ENCODE results near the gene SNX32. TPM values are rescaled to one million over a fixed set of nuclear protein-coding genes. Genes with fewer than 3 reads are reported as not detected.

SNX32 gene
- total and polyA plus RNA-seq, 7 experiments from 2014 or later: 0.38 to 2.0 (median 0.92) TPM

GRCh38 chr11:65863889-65864705 is 30.3 kb downstream of the SNX32 start:
- Mint-ChIP-seq H3K36me3 (peaks cover 0 to 20% (median 9%) of the 10 kb centered on the region in 5 donors), H3K4me3 (no peak overlapping the region), H3K9me3 (no peaks in the 10 kb centered on the region), H3K27ac (peak overlapping the region in 1 of 9 donors; percentile 51), H3K27me3 (no peaks in the 10 kb centered on the region), H3K4me1 (peaks cover 17 to 30% (median 19%) of the 10 kb centered on the region in 7 donors)
- peaks cover 12 to 16% of the 10 kb centered on the region in 2 donors for H3K4me1 ChIP-seq (ENCODE audit: control insufficient read depth in 2 of 2, insufficient read depth in 2 of 2, low read length in 2 of 2)
- no peak overlapping the region for H3K4me3 ChIP-seq (ENCODE audit: low read length)
- peaks cover 5 to 60% (median 12%) of the 10 kb centered on the region in 3 experiments for H3K36me3 ChIP-seq (ENCODE audit: control insufficient read depth in 2 of 3, insufficient read depth in 3 of 3, low read length in 3 of 3)
- ChIA-PET CTCF (interaction anchor here (8.3 kb wide), 1 partner anchor 24 kb away, joined by 159 read pairs; the partner anchor contains the start of genes CCDC85B and FIBP), POLR2A (interaction anchor here (0.8 to 12.9 kb wide), 3 partner anchors 6 to 25 kb away, joined by 3 to 316 read pairs (median 109); partner anchors contain the start of genes CCDC85B, EFEMP2 and FIBP)
- ATAC-seq: no peak
- DNase-seq: peak in 1 of 9 donors; percentile 6
- no peaks in the 10 kb centered on the region for H3K9me3 ChIP-seq (ENCODE audit: control insufficient read depth in 2 of 3, low read length in 3 of 3)
- intact Hi-C loops (cut with micrococcal nuclease): no loop called here
- no peaks in the 10 kb centered on the region for H3K27me3 ChIP-seq (ENCODE audit: control insufficient read depth in 2 of 2, insufficient read depth in 2 of 2, low read length in 2 of 2)
- H3K27ac ChIP-seq (ENCODE audit: low read depth, low read length): no peak overlapping the region

GRCh38 chr11:65864706-65865471 is 31.1 kb downstream of the SNX32 start:
- ATAC-seq (no peak), DNase-seq (no peak)
- peaks cover 17 to 30% (median 19%) of the 10 kb centered on the region in 7 donors for H3K4me1 Mint-ChIP-seq
- Histone ChIP-seq H3K4me1 (ENCODE audit: control insufficient read depth in 2 of 2, insufficient read depth in 2 of 2, low read length in 2 of 2) (peaks cover 12 to 15% of the 10 kb centered on the region in 2 donors), H3K27ac (ENCODE audit: low read depth, low read length) (no peak overlapping the region), H3K4me3 (ENCODE audit: low read length) (no peak overlapping the region), H3K9me3 (ENCODE audit: control insufficient read depth in 2 of 3, low read length in 3 of 3) (no peaks in the 10 kb centered on the region), H3K36me3 (ENCODE audit: control insufficient read depth in 2 of 3, insufficient read depth in 3 of 3, low read length in 3 of 3) (peaks cover 5 to 60% (median 12%) of the 10 kb centered on the region in 3 experiments), H3K27me3 (ENCODE audit: control insufficient read depth in 2 of 2, insufficient read depth in 2 of 2, low read length in 2 of 2) (no peaks in the 10 kb centered on the region)
- no peak overlapping the region for H3K4me3 Mint-ChIP-seq
- no peaks in the 10 kb centered on the region for H3K9me3 Mint-ChIP-seq
- ChIA-PET POLR2A (interaction anchor here (12.9 kb wide), 1 partner anchor 24 kb away, joined by 316 read pairs; the partner anchor contains the start of genes CCDC85B and FIBP), CTCF (interaction anchor here (2.1 to 8.3 kb wide), 2 partner anchors 20 to 23 kb away, joined by 9 to 159 read pairs; partner anchors contain the start of genes CCDC85B and FIBP)
- no peaks in the 10 kb centered on the region for H3K27me3 Mint-ChIP-seq
- peaks cover 0 to 18% (median 9%) of the 10 kb centered on the region in 5 donors for H3K36me3 Mint-ChIP-seq
- intact Hi-C loops (cut with micrococcal nuclease): no loop called here
- peak overlapping the region in 1 of 9 donors; percentile 38 for H3K27ac Mint-ChIP-seq

- ChIA-PET CTCF (interaction anchor here (2.1 kb wide), 1 partner anchor 19 kb away, joined by 9 read pairs; no protein-coding TSS in a partner anchor), POLR2A (interaction anchor here (12.9 kb wide), 1 partner anchor 23 kb away, joined by 316 read pairs; the partner anchor contains the start of genes CCDC85B and FIBP)
- Mint-ChIP-seq H3K4me3 (no peak overlapping the region), H3K27ac (peak overlapping the region in 1 of 9 donors; percentile 9), H3K27me3 (no peaks in the 10 kb centered on the region), H3K36me3 (peaks cover 0 to 16% (median 6%) of the 10 kb centered on the region in 5 donors), H3K4me1 (peaks cover 16 to 31% (median 18%) of the 10 kb centered on the region in 7 donors), H3K9me3 (no peaks in the 10 kb centered on the region)
- H3K27ac ChIP-seq (ENCODE audit: low read depth, low read length): no peak overlapping the region
- H3K4me3 ChIP-seq (ENCODE audit: low read length): no peak overlapping the region
- DNase-seq: no peak
- peaks cover 5 to 56% (median 12%) of the 10 kb centered on the region in 3 experiments for H3K36me3 ChIP-seq (ENCODE audit: control insufficient read depth in 2 of 3, insufficient read depth in 3 of 3, low read length in 3 of 3)
- intact Hi-C loops (cut with micrococcal nuclease): no loop called here
- no peaks in the 10 kb centered on the region for H3K9me3 ChIP-seq (ENCODE audit: control insufficient read depth in 2 of 3, low read length in 3 of 3)
- peaks cover 12 to 16% of the 10 kb centered on the region in 2 donors for H3K4me1 ChIP-seq (ENCODE audit: control insufficient read depth in 2 of 2, insufficient read depth in 2 of 2, low read length in 2 of 2)
- ATAC-seq: no peak
- no peaks in the 10 kb centered on the region for H3K27me3 ChIP-seq (ENCODE audit: control insufficient read depth in 2 of 2, insufficient read depth in 2 of 2, low read length in 2 of 2)
Observed at GRCh38 chr11:65865550-65866172, 31.9 kb downstream of the SNX32 start.

- Histone ChIP-seq H3K27ac (ENCODE audit: low read depth, low read length) (no peak overlapping the region), H3K27me3 (ENCODE audit: control insufficient read depth in 2 of 2, insufficient read depth in 2 of 2, low read length in 2 of 2) (no peaks in the 10 kb centered on the region), H3K4me3 (ENCODE audit: low read length) (no peak overlapping the region), H3K9me3 (ENCODE audit: control insufficient read depth in 2 of 3, low read length in 3 of 3) (no peaks in the 10 kb centered on the region), H3K4me1 (ENCODE audit: control insufficient read depth in 2 of 2, insufficient read depth in 2 of 2, low read length in 2 of 2) (peaks cover 11 to 14% of the 10 kb centered on the region in 2 donors), H3K36me3 (ENCODE audit: control insufficient read depth in 2 of 3, insufficient read depth in 3 of 3, low read length in 3 of 3) (peaks cover 5 to 55% (median 12%) of the 10 kb centered on the region in 3 experiments)
- Mint-ChIP-seq H3K36me3 (peaks cover 0 to 16% (median 6%) of the 10 kb centered on the region in 5 donors), H3K9me3 (no peaks in the 10 kb centered on the region), H3K27me3 (no peaks in the 10 kb centered on the region), H3K4me3 (no peak overlapping the region), H3K27ac (peak overlapping the region in 2 of 9 donors; percentile 57 to 59), H3K4me1 (peaks cover 13 to 27% (median 15%) of the 10 kb centered on the region in 7 donors)
- no peak for ATAC-seq
- ChIA-PET CTCF (interaction anchor here (1.2 to 2.1 kb wide), 2 partner anchors 18 to 21 kb away, joined by 4 to 9 read pairs; partner anchors contain the start of gene FIBP), POLR2A (interaction anchor here (12.9 kb wide), 1 partner anchor 22 kb away, joined by 316 read pairs; the partner anchor contains the start of genes CCDC85B and FIBP)
- peak in 1 of 9 donors; percentile 8 for DNase-seq
- intact Hi-C loops (cut with micrococcal nuclease): no loop called here
Observed at GRCh38 chr11:65866509-65867283, 32.9 kb downstream of the SNX32 start.

GRCh38 chr11:65867284-65868071 is 33.7 kb downstream of the SNX32 start:
- no peaks in the 10 kb centered on the region for H3K9me3 ChIP-seq (ENCODE audit: control insufficient read depth in 2 of 3, low read length in 3 of 3)
- H3K27me3 ChIP-seq (ENCODE audit: control insufficient read depth in 2 of 2, insufficient read depth in 2 of 2, low read length in 2 of 2): no peaks in the 10 kb centered on the region
- H3K9me3 Mint-ChIP-seq: no peaks in the 10 kb centered on the region
- no peak overlapping the region for H3K4me3 Mint-ChIP-seq
- DNase-seq: peak in 1 of 9 donors; percentile 8
- H3K27me3 Mint-ChIP-seq: no peaks in the 10 kb centered on the region
- peaks cover 11 to 23% (median 13%) of the 10 kb centered on the region in 7 donors for H3K4me1 Mint-ChIP-seq
- POLR2A ChIA-PET: interaction anchor here (4.8 to 12.9 kb wide), 2 partner anchors 7 to 22 kb away, joined by 109 to 316 read pairs; partner anchors contain the start of genes CCDC85B, CFL1, FIBP and MUS81
- intact Hi-C loops (cut with micrococcal nuclease): loop anchor here in 1 of 2 donors (1.0 kb wide), 1 partner anchor 7 kb away; the partner anchor contains the start of gene MUS81
- peaks cover 0 to 15% (median 4%) of the 10 kb centered on the region in 5 donors for H3K36me3 Mint-ChIP-seq
- no peak overlapping the region for H3K4me3 ChIP-seq (ENCODE audit: low read length)
- ATAC-seq: no peak
- H3K36me3 ChIP-seq (ENCODE audit: control insufficient read depth in 2 of 3, insufficient read depth in 3 of 3, low read length in 3 of 3): peaks cover 4 to 47% (median 4%) of the 10 kb centered on the region in 3 experiments
- CTCF ChIA-PET: interaction anchor here (1.2 kb wide), 1 partner anchor 21 kb away, joined by 4 read pairs; the partner anchor contains the start of gene FIBP
- peaks cover 5 to 10% of the 10 kb centered on the region in 2 donors for H3K4me1 ChIP-seq (ENCODE audit: control insufficient read depth in 2 of 2, insufficient read depth in 2 of 2, low read length in 2 of 2)
- no peak overlapping the region for H3K27ac ChIP-seq (ENCODE audit: low read depth, low read length)
- H3K27ac Mint-ChIP-seq: peak overlapping the region in 4 of 9 donors; percentile 16 to 59 (median 38)

Data from naive thymus-derived CD4-positive, alpha-beta T cell (primary cell).